ENCODE data around the gene EAF1.

GRCh38 chr3:15453991-15454625 lies 26.7 kb downstream of the EAF1 start:
- no peak for TF ChIP-seq EZH2phosphoT487 (IDR thresholded peaks at IDR 0.05; ENCODE audit: borderline replicate concordance)
- TF ChIP-seq CTCF (conservative IDR thresholded peaks at IDR 0.05; ENCODE audit: low read length), result no peak
